ENCODE measurements around the gene CNDP2.

GRCh38 chr18:74451148-74451547 is 45.0 kb upstream of the CNDP2 start:
- TF ChIP-seq CTCF (conservative IDR thresholded peaks at IDR 0.05; ENCODE audit: low read depth, low read length) (no peak), EZH2 (IDR thresholded peaks at IDR 0.05; ENCODE audit: borderline replicate concordance, low read depth, low read length, poor library complexity, severe bottlenecking) (no peak)

Measured in A673 (cell line).